Suppressor macrophage treated with lipopolysaccharide for 4 hours (primary cell): ENCODE results near the gene KRTDAP.

Experiments
- DNase-seq: peaks from one replicate; pipeline ENCODE4 v3.0.0-alpha.2; 2020

Gene KRTDAP

DNA sequence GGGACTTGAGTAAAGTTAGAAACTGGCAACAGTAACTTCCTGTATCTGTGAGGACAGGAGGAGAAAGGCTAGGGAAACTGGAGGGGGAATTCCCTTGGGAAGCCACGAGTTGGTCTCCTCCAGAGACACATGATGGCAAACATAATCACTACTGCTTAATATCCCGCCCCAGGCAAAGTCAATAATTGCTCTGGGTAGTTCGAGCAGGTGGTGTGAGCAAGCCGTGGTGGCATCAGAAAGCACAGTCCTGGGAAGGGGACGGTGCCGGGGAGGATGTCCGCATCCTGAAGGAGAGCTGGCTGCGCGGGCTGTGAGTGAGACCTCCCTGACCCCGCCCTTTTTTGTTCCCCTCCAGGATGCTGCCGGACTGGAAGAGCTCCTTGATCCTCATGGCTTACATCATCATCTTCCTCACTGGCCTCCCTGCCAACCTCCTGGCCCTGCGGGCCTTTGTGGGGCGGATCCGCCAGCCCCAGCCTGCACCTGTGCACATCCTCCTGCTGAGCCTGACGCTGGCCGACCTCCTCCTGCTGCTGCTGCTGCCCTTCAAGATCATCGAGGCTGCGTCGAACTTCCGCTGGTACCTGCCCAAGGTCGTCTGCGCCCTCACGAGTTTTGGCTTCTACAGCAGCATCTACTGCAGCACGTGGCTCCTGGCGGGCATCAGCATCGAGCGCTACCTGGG is 40.8 kb downstream of the KRTDAP start:
- DNase-seq: peak; percentile 90

DNA sequence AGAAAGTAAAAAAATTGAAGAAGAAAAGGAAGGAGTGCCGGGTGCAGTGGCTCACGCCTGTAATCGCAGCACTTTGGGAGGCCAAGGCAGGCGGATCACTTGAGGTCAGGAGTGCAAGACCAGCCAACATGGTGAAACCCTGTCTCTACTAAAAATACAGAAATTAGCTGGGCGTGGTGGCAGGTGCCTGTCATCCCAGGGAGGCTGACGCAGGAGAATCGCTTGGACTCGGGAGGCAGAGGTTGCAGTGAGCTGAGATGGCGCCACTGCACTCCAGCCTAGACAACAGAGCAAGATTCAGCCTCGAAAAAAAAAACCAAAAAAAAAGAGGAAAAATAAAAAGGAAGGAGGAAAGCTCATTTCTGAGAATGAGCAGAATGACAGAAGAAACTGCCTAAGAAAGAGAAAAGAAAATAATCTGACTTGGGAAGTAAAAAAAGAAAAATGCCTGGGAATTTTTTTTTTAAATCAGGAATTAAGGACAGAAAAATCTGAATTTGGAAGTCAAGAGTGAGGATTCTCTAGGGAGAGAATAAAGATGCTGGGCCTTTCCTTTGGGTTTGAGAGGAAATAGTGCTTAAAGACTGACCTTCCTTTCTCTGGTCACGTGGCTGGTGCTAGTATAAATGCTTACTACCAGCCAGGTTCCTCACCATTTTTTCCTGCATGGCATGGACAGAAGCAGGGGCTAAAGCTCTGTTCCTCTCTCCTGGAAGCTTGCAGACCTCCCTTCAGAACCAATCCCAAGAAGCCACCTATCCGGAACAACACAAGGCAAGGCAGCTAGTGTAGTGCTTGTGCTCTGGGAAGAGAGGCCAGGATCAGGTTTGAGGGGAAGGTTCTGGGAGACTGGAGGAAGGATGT is 42.4 kb downstream of the KRTDAP start, which contains the start of gene FFAR2:
TSS of gene FFAR2 (plus strand) at position 652 of the 864 bp plus-strand sequence. CDS start 1,458 bp downstream, outside the sequence.
- DNase-seq: peak; percentile 58

DNA sequence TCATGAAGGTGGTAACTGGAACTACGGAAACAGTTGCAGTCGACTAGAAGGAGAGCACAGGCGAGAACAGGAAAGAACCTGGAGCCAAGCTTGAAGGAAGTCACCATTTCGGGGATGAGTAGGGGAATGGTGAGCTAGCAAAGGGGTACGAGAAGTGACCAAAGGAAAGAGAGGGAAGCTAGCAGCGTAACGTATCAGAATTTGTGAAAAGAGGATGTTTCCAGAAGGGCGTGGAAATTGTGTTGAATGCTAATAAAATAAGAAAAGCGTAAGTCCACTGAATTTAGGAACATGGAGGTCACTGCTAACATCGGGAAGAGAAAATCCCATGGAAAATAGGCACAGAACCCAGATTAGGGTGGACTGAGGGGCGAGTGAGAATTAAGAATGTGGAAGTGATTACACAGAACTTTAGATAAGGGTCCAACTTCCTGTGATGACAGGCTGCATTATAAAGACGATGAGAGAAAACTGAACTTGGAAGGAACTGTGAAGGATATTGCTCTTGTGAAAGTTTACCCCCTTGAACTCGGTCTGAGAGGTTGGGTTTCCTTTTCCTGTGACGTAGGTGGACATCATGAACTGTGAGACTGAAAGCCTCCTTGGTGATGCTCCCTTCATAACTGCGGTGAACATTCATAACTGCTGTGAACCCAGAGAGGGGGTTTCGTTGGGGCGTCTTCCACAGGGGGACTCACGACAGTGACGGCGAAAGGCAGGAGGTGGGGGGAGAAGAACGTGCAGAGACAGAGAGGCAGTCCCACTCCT is 44.3 kb downstream of the KRTDAP start:
- DNase-seq: peak; percentile 86

DNA sequence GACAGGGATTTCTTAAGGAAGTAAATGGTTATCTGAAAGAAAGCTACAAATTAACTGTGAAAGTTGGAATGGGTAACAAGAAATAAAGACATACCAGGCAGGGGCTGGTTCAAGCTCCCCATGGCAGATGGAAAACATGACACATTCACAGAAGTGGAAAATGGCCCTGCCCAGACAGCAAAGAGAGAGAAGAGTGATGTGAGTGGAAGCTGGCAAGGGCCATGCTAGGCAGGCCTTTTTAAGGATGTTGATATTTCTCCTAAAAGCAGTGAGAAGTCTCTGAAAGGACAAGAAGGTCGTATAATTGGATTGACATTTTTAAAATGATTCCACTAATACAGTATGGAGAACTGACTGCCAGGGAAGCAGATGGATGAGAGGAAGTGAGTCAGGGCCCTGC is 45.5 kb downstream of the KRTDAP start:
- peak; percentile 39 for DNase-seq

DNA sequence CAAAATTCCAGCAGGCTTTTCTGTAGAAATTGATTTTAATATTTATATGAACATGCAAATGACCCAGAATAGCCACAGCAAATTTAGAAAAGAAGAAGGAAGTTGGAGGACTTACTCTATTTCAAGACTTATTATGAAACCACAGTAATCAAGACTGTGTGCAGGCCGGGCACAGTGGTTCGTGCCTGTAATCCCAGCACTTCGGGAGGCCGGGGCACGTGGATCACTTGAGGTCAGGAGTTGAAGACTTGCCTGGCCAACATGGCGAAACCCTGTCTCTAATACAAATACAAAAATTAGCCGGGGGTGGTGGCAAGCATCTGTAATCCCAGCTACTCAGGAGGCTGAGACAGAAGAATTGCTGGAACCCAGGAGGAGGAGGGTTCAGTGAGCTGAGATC is 48.2 kb downstream of the KRTDAP start:
- DNase-seq: peak; percentile 83

DNA sequence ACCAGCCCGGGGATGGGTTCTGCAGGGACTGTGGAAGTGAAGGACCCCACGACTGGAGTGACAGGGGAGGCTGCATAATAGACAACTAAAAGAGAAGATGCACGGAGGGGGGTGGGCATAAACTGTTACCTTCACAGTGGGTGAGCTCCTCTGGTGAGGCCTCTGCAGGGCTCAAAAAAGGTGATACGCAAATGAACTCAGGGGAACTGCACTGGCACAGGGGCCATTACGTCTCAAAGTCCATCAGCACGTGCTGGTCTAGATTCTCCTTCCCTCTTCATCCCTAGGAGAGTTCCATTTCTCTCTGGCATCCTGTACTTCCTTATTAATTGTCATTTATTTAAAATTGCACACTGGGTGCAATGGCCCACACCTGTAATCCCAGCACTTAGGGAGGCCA is 50.3 kb downstream of the KRTDAP start:
- no peak for DNase-seq

DNA sequence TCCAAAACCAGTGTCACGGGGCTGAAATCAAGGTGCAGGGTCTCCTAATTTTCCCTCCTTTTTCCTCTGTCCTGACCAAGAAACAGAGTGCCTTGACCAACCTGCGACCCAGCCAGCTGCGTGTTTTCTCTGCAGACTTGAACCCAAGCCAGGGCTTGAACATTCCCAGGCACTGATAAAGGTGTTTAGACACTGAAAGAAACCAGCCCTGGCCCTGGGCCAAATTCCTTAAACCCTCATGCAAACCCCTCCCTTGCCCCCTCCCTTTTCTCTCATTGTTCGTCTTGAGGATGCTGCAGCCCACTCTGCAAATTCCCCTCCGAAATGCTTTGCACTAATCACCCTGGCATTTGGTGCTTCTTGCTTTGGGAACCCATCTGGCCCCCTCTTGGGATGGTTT is 51.7 kb downstream of the KRTDAP start:
- DNase-seq: no peak

DNA sequence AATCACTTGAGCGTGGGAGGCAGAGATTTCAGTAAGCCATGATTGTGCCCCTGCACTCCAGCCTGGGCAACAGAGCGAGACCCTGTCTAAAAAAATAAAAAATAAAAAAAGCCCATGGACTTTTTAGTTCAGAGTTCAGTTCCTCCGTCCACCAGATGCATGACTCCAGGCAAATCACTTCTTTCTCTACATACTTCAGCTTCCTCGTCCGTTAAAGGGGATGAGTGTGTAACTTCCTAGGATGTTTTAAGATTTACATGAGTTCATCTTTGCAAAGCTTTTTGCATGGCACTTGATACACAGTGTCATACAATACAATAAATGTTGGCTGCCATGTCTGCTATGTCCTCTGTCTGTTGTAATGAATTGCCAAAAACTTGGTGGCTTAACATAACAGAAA is 52.2 kb downstream of the KRTDAP start:
- peak; percentile 39 for DNase-seq

DNA sequence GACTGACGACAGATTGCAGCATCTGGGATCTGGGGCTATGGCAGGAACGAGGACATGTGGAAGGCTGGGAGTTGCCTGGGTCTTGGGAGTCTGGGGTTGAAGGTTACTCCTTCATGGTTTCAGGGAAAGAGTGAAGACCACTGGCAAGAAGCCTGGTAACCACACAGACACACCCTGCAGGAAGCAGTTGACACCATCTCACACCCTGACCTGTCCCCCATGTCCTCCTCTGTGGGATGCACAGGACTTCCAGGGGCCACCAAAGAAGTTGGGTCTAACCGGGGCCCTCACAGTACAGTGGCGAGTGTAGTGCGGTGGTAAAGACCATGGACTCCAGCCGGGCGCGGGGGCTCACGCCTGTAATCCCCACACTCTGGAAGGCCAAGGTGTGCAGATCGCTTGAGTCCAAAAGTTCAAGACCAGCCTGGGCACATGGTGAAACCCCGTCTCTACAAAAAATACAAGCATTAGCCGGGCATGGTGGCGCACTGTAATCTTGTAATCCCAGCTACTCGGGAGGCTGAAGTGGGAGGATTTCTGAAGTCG is 52.8 kb downstream of the KRTDAP start:
- no peak for DNase-seq
